GM21786 (cell line): ENCODE results near the gene SYNE3.

ENCODE experiments used
- ATAC-seq: cut with Tn5 transposase; IDR thresholded peaks from one replicate; pipeline ENCODE4 v1.9.1; 2021; ENCODE audit not compliant: unreplicated experiment

SYNE3 gene

GRCh38 chr14:95478309-95478708, 38.1 kb downstream of the SYNE3 start:
- ATAC-seq, result no peak

DNA sequence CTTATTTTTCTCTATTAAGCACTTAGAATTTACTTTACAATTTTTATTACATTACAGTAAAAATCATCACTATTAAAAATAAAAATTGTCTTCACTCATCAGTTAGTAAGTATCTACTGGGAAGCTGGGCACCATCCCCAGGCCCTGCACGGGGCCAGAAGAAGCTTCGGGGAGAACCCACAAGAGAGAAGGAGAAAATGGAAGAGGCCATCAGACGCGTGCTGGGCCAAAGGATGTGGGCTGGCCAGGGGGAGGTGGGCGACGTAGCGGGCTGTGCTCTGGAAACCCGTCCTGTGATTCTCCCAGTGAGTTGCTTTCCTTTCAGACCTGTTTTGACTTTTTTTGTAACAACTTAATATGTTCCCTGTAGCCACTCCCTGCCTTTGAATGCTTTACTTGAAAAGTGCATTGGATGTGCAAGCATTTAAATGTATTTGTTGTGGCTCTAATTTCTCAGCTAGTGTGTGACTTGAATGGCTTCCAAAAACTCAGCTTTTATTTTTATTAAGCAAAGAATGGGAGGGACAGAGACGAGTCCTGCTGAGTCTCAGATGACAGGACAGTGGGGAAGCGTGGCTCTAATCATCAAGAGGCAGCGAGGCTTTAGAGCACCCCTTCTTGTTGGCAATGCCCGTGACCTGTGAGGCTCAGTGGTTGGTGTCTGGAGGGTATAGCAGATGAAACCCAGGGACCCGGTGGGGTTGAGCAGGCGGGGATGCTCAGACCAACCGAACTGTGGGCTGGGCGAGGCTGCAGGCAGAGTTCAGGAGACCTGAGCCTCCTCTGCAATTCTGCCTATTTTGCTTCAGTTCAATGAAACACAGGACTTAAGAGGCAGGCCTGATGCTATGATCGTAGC, 38.8 kb downstream of the SYNE3 start:
- no peak for ATAC-seq

DNA sequence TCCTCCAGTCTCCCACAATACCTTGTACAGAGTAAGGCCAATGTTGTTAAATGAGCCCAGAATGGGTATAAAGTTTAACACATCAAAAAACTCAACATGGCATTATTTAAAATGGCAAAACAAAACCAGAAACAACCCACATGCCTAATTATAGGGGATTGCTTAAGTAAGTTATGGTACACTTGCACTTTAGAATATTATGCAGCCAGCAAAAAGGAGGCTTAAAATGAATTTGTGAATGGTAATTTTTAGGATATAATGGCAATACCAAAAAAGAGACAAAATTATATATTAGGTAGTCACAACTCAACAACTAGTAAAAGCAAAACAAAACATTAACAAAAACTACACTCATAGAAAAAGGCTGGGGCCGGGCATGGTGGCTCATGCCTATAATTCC, 39.7 kb downstream of the SYNE3 start:
- no peak for ATAC-seq

DNA sequence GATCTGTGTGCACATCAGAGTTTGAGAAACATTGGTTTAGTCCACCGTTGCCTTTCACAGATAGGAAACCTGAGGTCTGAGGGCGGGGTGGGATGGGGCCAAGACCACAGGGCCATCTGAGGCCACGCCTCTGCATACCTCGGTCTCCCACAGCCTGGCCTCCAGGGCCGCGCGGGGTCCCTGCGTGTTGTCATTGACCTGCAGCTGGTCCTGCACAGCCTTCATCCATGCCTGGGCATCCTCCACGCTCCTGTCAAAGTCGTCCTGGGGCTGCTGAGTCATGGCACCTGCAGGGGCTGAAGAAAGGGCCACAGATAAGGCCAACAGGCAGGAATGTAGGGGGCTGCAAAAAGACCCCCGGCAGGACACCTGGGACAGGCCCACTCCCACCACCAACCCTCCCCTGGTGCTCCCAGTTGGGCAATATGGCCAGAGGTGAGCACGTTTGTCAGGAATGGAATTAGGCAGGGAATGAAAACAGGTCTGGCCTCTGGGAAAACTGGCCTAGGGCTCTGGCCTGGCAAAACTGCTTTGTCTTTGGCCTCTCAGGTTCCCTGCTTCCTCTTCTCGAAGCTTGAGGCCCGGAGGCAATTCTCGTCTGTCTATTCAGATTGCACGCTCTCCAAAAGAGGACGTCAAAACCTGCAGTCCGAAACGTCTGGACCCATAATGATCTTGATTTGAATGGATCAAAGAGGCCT, 40.8 kb downstream of the SYNE3 start:
- no peak for ATAC-seq

DNA sequence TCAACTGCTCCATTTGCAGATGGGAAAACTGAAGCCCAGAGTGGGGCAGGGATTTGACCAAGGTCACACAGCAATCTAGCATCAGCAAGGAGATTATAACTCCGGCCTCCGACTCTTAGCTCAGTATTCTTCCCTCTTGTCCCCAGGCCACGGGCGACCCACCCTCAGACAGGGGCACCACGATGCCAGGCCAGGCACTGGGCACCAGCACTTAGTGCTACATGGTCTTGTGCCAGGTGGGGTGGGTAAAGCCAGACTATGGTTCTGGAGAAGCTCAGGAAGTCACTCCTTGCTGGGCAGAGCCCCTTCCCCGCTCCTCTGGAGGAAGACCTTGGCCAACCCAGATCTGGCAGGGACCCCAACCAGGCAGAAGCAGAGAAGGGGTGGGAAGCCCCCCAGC, 41.5 kb downstream of the SYNE3 start:
- ATAC-seq, result no peak

GRCh38 chr14:95474486-95474885, 42.0 kb downstream of the SYNE3 start:
- ATAC-seq, result no peak

- no peak for ATAC-seq
Measured at GRCh38 chr14:95472819-95473251, 43.6 kb downstream of the SYNE3 start.

DNA sequence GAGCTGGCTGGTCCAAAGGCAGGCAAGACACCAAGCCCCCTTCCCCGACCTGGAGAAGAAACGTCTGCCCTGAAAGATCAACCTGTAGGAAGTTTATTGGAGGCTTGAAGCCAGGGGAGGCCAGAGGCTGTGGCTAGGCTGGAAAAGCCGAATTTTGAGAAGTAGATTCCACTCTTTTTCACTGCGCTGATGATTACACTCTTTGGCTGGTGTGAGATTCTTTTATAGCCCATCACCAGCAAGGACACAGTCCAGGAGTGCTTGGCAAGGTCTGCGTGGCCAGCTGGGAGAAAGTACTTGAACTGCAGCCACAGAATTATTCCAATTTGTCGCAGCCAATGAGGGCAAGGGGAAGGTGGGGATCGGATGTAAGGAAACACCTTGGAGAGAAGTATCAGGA, 45.0 kb downstream of the SYNE3 start:
- no peak for ATAC-seq

- ATAC-seq, result no peak
Measured at GRCh38 chr14:95471016-95471415, 45.4 kb downstream of the SYNE3 start.

DNA sequence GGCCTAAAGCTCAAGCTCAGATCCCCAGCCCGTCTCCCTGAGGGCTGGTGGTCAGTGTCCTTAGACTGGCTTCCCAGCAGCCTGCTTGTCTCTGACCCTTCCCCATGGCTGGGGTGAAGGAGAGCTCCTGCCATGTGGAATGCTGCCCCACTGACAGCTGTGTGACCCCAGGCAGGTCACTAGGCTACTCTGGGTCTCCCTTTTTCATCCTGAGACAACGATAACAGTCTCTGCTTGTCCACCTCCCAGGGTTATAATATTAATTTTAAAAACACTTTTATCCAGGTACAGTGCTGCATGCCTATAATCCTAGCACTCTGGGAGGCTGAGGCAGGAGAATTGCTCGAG, 47.3 kb downstream of the SYNE3 start:
- ATAC-seq, result no peak

GRCh38 chr14:95468448-95469133, 47.9 kb downstream of the SYNE3 start:
- no peak for ATAC-seq

- no peak for ATAC-seq
Measured at GRCh38 chr14:95467657-95468056, 48.8 kb downstream of the SYNE3 start.

DNA sequence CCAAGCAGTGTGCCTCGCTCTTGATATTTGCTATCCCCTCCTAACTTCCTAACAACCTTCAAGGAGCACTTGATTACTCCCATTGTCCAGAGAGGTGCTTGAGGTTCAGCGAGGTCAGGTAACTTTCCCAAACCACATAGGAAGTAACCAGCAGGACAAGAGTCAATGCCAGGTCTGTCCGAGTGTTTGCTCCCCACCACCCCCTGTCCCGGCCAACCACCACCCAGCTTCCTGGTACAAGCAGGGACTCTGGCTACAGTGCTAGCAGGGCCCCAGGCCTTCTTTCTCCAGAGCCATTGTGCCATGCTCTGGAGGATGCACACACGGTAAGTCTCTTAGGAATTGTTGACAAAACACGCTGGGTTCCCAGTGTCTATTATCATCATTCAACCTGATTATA, 49.2 kb downstream of the SYNE3 start:
- ATAC-seq, result no peak
